HUES64 (cell line): ENCODE measurements around the gene ATP1B2.
"Not testable (repeated sequence)": the region's sequence is repeated elsewhere in the genome, so short reads cannot be mapped to it uniquely, and the experiment has no call there.

Experiments used
- H3K27ac ChIP-seq: 2 replicates; pipeline ENCODE4 v1.7.0; 2013; ENCODE audit warnings: low read depth, low read length, inconsistent platforms
- H3K27me3 ChIP-seq: 2 replicates; pipeline ENCODE4 v1.6.1; 2013; ENCODE audit warnings: mild to moderate bottlenecking, low read length; ENCODE audit not compliant: insufficient read depth
- H3K36me3 ChIP-seq: 2 replicates; pipeline ENCODE4 v1.6.1; 2013; ENCODE audit warnings: mild to moderate bottlenecking, low read length; ENCODE audit not compliant: insufficient read depth
- H3K4me1 ChIP-seq: 2 replicates; pipeline ENCODE4 v1.6.1; 2013; ENCODE audit warnings: mild to moderate bottlenecking, low read length, moderate library complexity; ENCODE audit not compliant: insufficient read depth
- H3K4me3 ChIP-seq: 2 replicates; pipeline ENCODE4 v1.5.1; 2013; ENCODE audit warnings: mild to moderate bottlenecking, low read length, moderate library complexity
- H3K9ac ChIP-seq: 2 replicates; pipeline ENCODE4 v1.6.1; 2013; ENCODE audit warnings: mild to moderate bottlenecking, low read depth, low read length
- H3K9me3 ChIP-seq: 2 replicates; pipeline ENCODE4 v1.6.1; 2013; ENCODE audit warnings: low read depth, low read length; ENCODE audit not compliant: insufficient read depth
- WGBS: fragments of 150-250, 120-280 bp; methylation state at CpG from one replicate; pipeline ENCODE4 v1.1.7; 2013; ENCODE audit warnings: missing lambda C conversion rate; 5-methylcytosine and 5-hydroxymethylcytosine counted together

ATP1B2 gene

GRCh38 chr17:7623661-7624060 lies 27.1 kb upstream of the ATP1B2 start:
- no peak overlapping the region for H3K9ac ChIP-seq
- H3K4me1 ChIP-seq: no peaks in the 10 kb centered on the region
- no peak overlapping the region for H3K27ac ChIP-seq
- H3K4me3 ChIP-seq: no peak overlapping the region
- H3K27me3 ChIP-seq: no peaks in the 10 kb centered on the region
- WGBS: 98% methylated on average over 5 of the region's 5 CpGs
- peaks cover 5% of the 10 kb centered on the region; the same call in 1 of the 2 replicates for H3K36me3 ChIP-seq
- H3K9me3 ChIP-seq: no peaks in the 10 kb centered on the region

GRCh38 chr17:7625749-7626148 lies 25.0 kb upstream of the ATP1B2 start:
- not testable (repeated sequence) for H3K4me1 ChIP-seq

GRCh38 chr17:7626307-7626706 lies 24.4 kb upstream of the ATP1B2 start:
- WGBS: 90% methylated on average over 7 of the region's 7 CpGs
- H3K9me3 ChIP-seq: no peaks in the 10 kb centered on the region
- H3K4me1 ChIP-seq: no peaks in the 10 kb centered on the region
- peaks cover 5% of the 10 kb centered on the region; the same call in 1 of the 2 replicates for H3K36me3 ChIP-seq
- no peak overlapping the region for H3K27ac ChIP-seq
- H3K9ac ChIP-seq: no peak overlapping the region
- peak overlapping the region; percentile 71 for H3K4me3 ChIP-seq
- no peaks in the 10 kb centered on the region for H3K27me3 ChIP-seq

More at GRCh38 chr17:7625749-7626148, 25.0 kb upstream of the ATP1B2 start:
- H3K27me3 ChIP-seq, H3K9me3 ChIP-seq, H3K9ac ChIP-seq, H3K27ac ChIP-seq, H3K4me3 ChIP-seq, H3K36me3 ChIP-seq: not testable (repeated sequence)
- WGBS: 95% methylated on average over 16 of the region's 16 CpGs

- H3K36me3 ChIP-seq: peaks cover 5% of the 10 kb centered on the region; the same call in 1 of the 2 replicates
- peak overlapping the region; percentile 95 for H3K9ac ChIP-seq
- peak overlapping the region; percentile 99; the same call in 1 of the 2 replicates for H3K27ac ChIP-seq
- H3K4me1 ChIP-seq: no peaks in the 10 kb centered on the region
- no peaks in the 10 kb centered on the region for H3K9me3 ChIP-seq
- H3K4me3 ChIP-seq: peak overlapping the region; percentile 71
- WGBS: 6% methylated on average over 5 of the region's 6 CpGs
- no peaks in the 10 kb centered on the region for H3K27me3 ChIP-seq
These were observed 23.8 kb upstream of the ATP1B2 start for GRCh38 chr17:7626956-7627249.

- peak within 1 kb of the TSS; percentile 71 for H3K4me3 ChIP-seq
- under 1% methylated on average over 53 of the region's 54 CpGs for WGBS
- peak within 1 kb of the TSS; percentile 99 for H3K27ac ChIP-seq
These were observed 23.2 kb upstream of the ATP1B2 start, which contains the start of gene SAT2 for GRCh38 chr17:7627250-7628121. TSS of gene SAT2 (minus strand) at chr17:7627821. CDS start at chr17:7627635, 186 bp downstream.

GRCh38 chr17:7629939-7630571 lies 20.7 kb upstream of the ATP1B2 start, which contains the start of gene SHBG:
TSS of gene SHBG (plus strand) at chr17:7630135. CDS start at chr17:7630173, 38 bp downstream.
- H3K9me3 ChIP-seq: no peaks in the 10 kb centered on the region
- H3K4me1 ChIP-seq: peaks cover 4% of the 10 kb centered on the region; the same call in 1 of the 2 replicates
- H3K36me3 ChIP-seq: peaks cover 5% of the 10 kb centered on the region; the same call in 1 of the 2 replicates
- H3K27ac ChIP-seq: no peak within 1 kb of the TSS
- H3K4me3 ChIP-seq: no peak within 1 kb of the TSS
- 91% methylated on average over 13 of the region's 13 CpGs for WGBS
- H3K27me3 ChIP-seq: no peaks in the 10 kb centered on the region
- H3K9ac ChIP-seq: no peak within 1 kb of the TSS

More at GRCh38 chr17:7627250-7628121, 23.2 kb upstream of the ATP1B2 start, which contains the start of gene SAT2:
- H3K36me3 ChIP-seq: peaks cover 5% of the 10 kb centered on the region; the same call in 1 of the 2 replicates
- H3K9ac ChIP-seq: peak within 1 kb of the TSS; percentile 95
- H3K27me3 ChIP-seq: no peaks in the 10 kb centered on the region
- H3K4me1 ChIP-seq: no peaks in the 10 kb centered on the region
- no peaks in the 10 kb centered on the region for H3K9me3 ChIP-seq

GRCh38 chr17:7631398-7632380 lies 19.0 kb upstream of the ATP1B2 start:
- Histone ChIP-seq H3K27me3 (no peaks in the 10 kb centered on the region), H3K27ac (no peak overlapping the region), H3K4me1 (peaks cover 8% of the 10 kb centered on the region; the same call in 1 of the 2 replicates), H3K36me3 (no peaks in the 10 kb centered on the region), H3K9me3 (no peaks in the 10 kb centered on the region), H3K4me3 (no peak overlapping the region), H3K9ac (no peak overlapping the region)
- 89% methylated on average over 11 of the region's 11 CpGs for WGBS

- H3K9me3 ChIP-seq: no peaks in the 10 kb centered on the region
- H3K4me3 ChIP-seq: no peak overlapping the region
- peaks cover 8% of the 10 kb centered on the region; the same call in 1 of the 2 replicates for H3K4me1 ChIP-seq
- no peaks in the 10 kb centered on the region for H3K27me3 ChIP-seq
- no peak overlapping the region for H3K9ac ChIP-seq
- 61% methylated on average over 4 of the region's 6 CpGs for WGBS
- H3K27ac ChIP-seq: no peak overlapping the region
- H3K36me3 ChIP-seq: no peaks in the 10 kb centered on the region
These were observed 18.2 kb upstream of the ATP1B2 start for GRCh38 chr17:7632492-7632894.

GRCh38 chr17:7633093-7633492 lies 17.6 kb upstream of the ATP1B2 start:
- H3K36me3 ChIP-seq: no peaks in the 10 kb centered on the region
- WGBS: 62% methylated on average over 2 of the region's 2 CpGs
- H3K27me3 ChIP-seq: no peaks in the 10 kb centered on the region
- no peak overlapping the region for H3K27ac ChIP-seq
- H3K4me1 ChIP-seq: peaks cover 8% of the 10 kb centered on the region; the same call in 1 of the 2 replicates
- H3K4me3 ChIP-seq: no peak overlapping the region
- H3K9ac ChIP-seq: no peak overlapping the region
- H3K9me3 ChIP-seq: no peaks in the 10 kb centered on the region

GRCh38 chr17:7634384-7634783 lies 16.3 kb upstream of the ATP1B2 start:
- no peak overlapping the region for H3K9ac ChIP-seq
- peaks cover 8% of the 10 kb centered on the region; the same call in 1 of the 2 replicates for H3K4me1 ChIP-seq
- WGBS: 30% methylated on average over 5 of the region's 5 CpGs
- no peaks in the 10 kb centered on the region for H3K27me3 ChIP-seq
- H3K9me3 ChIP-seq: no peaks in the 10 kb centered on the region
- H3K27ac ChIP-seq: no peak overlapping the region
- H3K4me3 ChIP-seq: no peak overlapping the region
- H3K36me3 ChIP-seq: no peaks in the 10 kb centered on the region
